Fibroblast of skin of left quadriceps (primary cell): ENCODE measurements around the gene MAP2K5.

Experiments used
- DNase-seq, 2 experiments: peaks; one replicate each; pipeline ENCODE4 v3.0.0-alpha.2; 2013; ENCODE audit warnings: low read depth in 2 of 2

Gene MAP2K5

GRCh38 chr15:67803996-67804843 lies 261.7 kb downstream of the MAP2K5 start:
- DNase-seq: no peak

GRCh38 chr15:67805008-67805665 lies 262.6 kb downstream of the MAP2K5 start:
- no peak for DNase-seq

GRCh38 chr15:67805666-67806516 lies 263.4 kb downstream of the MAP2K5 start:
- DNase-seq: no peak

GRCh38 chr15:67806536-67806935 lies 264.0 kb downstream of the MAP2K5 start:
- DNase-seq: no peak

- DNase-seq: no peak
These were observed 264.6 kb downstream of the MAP2K5 start for GRCh38 chr15:67807141-67807540.

GRCh38 chr15:67807836-67808235 lies 265.3 kb downstream of the MAP2K5 start:
- DNase-seq: no peak

- DNase-seq: no peak
These were observed 266.3 kb downstream of the MAP2K5 start for GRCh38 chr15:67808821-67809220.

- DNase-seq: no peak
These were observed 266.9 kb downstream of the MAP2K5 start for GRCh38 chr15:67809441-67809840.

GRCh38 chr15:67809866-67810265 lies 267.4 kb downstream of the MAP2K5 start:
- no peak for DNase-seq

GRCh38 chr15:67812241-67812644 lies 269.7 kb downstream of the MAP2K5 start:
- DNase-seq: no peak

- no peak for DNase-seq
These were observed 270.7 kb downstream of the MAP2K5 start for GRCh38 chr15:67813104-67813634.

GRCh38 chr15:67815036-67815592 lies 272.6 kb downstream of the MAP2K5 start:
- no peak for DNase-seq

- DNase-seq: no peak
These were observed 274.2 kb downstream of the MAP2K5 start for GRCh38 chr15:67816668-67817067.

GRCh38 chr15:67818464-67818863 lies 276.0 kb downstream of the MAP2K5 start:
- DNase-seq: no peak

- DNase-seq: no peak
These were observed 277.1 kb downstream of the MAP2K5 start for GRCh38 chr15:67819636-67820035.

GRCh38 chr15:67820122-67820991 lies 277.9 kb downstream of the MAP2K5 start:
- no peak for DNase-seq

GRCh38 chr15:67820992-67821783 lies 278.7 kb downstream of the MAP2K5 start:
- no peak for DNase-seq

GRCh38 chr15:67821784-67822440 lies 279.4 kb downstream of the MAP2K5 start:
- DNase-seq: no peak
